Umbilical cord (tissue), 2 donors: Measurements from ENCODE around the gene TMCC1. TPM values are rescaled to one million over a fixed set of nuclear protein-coding genes. Genes with fewer than 3 reads are reported as not detected.
"Not testable (repeated sequence)": the region's sequence is repeated elsewhere in the genome, so short reads cannot be mapped to it uniquely, and the experiment has no call there.

ENCODE experiments used
- DNase-seq: peaks from one replicate; pipeline ENCODE4 v3.0.0-alpha.2; 2015; ENCODE audit warnings: low spot score
- total RNA-seq: library from RNA; depleted of rRNA; stranded (reverse); fragments of >200 nt; gene quantifications from one replicate; pipeline ENCODE4 v1.2.3, GENCODE V29; 2014; ENCODE audit warnings: low replicate concordance; ENCODE audit not compliant: insufficient read depth

The TMCC1 gene
- total RNA-seq, 1 donor from 2014 or later = 45.3 TPM

- DNase-seq = peak; percentile 80
Measured at GRCh38 chr3:129892857-129893580, 492 bp downstream of the TMCC1 start.

DNA sequence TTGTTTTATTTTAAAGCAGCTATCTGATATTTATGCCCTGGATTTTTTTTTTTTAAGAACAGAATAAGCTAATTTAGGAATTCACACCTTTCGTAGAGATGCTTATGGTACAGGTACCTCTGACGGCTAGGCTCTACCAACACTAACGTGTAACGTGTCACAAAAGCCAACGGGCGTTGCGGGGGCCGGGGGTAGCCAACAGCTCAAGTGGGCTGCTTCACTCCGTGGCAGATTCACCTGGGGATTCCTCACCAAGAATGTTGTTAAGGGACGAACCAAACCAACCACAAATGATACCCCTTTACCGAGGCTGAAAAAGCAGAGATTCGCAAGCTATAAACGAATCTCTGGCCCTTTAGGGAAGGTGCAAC, 1.0 kb downstream of the TMCC1 start:
- DNase-seq = no peak

DNA sequence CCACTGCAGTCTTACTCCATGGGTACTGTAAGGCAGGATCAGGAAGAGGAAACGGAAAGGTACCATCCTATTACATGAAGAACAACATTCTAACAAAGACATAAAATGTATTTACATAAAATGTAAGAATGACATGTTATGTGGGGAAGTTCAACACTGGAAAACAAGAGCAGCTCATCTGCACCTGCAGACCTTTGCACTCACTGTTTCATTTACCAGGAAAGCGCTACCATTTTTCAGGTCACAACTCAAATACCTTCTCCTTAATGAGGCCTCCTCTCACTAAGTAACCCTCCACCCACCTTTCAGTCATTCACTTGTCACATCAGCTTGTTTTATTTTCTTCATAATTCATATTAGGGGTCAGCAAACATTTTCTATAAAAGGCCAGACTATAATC, 2.6 kb downstream of the TMCC1 start:
- no peak for DNase-seq

DNA sequence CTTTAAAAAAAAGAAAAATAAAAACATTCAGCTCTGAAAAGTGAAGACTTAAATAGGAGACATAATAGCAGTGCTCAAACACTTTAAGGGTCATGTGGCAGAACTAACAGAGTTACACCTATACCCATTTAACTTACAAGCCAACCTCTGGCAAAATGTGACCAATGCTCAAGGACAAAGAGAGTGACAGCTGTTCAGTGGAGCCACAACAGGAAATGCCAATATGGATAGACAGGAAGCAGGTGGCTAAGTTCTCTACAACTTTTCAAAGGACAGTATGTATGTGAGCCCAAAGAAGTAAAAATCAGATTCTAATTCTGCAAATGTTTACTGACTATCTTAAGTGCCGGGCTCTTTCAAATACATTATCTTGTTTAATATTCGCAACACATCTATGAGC, 3.4 kb downstream of the TMCC1 start:
- DNase-seq = no peak

DNA sequence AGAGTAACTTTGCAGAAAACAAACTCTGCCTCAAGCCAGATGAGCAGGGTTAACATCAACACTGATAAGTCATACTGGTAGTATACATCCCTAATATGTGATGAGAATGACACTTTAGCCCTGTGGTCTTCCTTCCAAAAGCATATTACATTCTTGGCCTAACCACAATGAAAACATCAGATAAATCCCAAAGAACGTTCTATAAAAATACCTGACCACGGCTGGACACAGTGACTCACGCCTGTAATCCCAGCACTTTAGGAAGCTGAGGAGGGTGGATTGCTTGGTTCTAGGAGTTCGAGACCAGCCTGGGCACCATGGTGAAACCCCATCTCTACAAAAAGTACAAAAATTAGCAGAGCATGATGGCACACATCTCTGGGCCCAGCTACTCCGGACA, 4.7 kb downstream of the TMCC1 start:
- DNase-seq = peak; percentile 16

DNA sequence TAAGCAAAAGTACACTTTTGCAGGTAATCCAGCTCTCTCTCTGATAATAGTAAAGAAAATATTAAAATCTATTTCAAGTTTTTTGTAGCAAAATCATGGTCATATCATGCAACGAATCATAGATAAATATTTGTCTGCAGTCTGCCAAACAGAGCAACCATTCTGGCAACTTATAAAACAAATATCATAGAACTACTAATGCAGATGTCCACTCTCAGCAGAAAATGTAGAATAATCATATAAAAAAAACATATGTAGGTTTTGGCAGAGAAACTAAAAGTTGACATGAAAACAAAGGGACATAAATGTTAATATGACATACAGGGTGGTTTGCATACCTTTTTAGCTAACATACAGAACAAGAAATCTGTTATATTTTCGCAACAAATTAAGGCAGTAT, 12.2 kb downstream of the TMCC1 start:
- no peak for DNase-seq

- peak; percentile 29 for DNase-seq
Measured at GRCh38 chr3:129878355-129878754, 15.2 kb downstream of the TMCC1 start.

DNA sequence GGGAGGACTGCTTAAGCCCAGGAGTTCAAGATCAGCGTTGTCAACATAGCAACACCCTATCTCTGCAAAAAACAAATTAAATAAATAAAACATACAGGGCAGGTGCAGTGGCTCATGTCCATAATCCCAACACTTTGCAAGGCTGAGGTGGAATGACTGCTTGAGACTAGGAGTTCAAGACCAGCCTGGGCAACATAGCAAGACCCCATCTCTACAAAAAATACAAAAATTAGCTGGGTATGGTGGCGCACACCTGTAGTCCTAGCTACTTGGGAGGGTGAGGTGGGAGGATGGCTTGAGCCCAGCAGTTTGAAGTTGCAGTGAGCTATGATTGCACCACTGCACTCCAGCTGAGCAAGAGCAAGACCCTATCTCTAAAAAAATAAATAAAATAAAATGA, 19.0 kb downstream of the TMCC1 start:
- DNase-seq = not testable (repeated sequence)

- no peak for DNase-seq
Measured at GRCh38 chr3:129868912-129869311, 24.6 kb downstream of the TMCC1 start.

DNA sequence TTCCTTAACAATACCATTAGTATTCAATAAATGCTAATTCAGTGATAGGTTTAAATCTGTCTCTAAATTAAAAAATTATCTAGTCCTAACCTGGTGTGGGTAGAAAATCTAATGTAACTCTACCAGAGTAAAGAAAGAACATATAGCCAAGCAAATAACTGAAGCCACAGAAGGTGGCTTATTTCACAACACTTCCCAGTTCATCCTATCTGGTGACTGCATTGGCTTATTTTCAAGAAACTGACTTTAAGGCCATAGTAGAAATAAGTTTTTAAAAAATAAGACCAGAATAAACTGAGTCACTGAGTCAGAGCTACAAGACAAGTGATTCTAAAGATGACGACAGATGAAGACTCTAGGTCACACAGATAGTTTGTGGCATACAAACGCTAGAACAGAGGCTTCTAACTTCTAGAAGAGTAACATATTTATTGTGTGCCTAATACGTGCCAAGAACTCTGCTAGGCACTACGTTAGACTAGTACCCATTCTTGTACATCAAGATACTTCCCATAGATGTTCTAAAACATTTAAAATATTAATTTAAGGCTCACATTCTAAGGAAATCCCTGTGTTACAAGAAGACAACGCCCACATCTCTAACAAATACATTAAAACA, 25.9 kb downstream of the TMCC1 start:
- no peak for DNase-seq

DNA sequence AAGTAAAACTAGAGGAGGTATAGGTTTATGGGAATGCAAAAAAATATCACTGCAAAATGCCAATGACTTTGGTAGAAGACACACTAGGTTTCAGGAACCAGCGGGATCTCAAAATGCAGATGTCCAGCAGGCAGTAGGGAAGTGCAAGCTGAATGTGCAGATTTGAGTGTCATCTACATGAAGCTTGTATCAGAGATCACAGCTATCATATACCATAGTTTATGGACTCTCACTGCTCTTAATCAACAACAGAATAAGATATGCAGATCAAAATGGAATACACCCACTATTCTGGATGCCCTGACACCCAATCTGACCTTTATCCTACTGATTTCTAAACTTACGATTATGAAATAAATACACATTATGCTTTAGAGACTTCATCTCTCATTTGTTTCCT, 27.7 kb downstream of the TMCC1 start:
- no peak for DNase-seq

- DNase-seq = no peak
Measured at GRCh38 chr3:129864519-129864918, 29.0 kb downstream of the TMCC1 start.

DNA sequence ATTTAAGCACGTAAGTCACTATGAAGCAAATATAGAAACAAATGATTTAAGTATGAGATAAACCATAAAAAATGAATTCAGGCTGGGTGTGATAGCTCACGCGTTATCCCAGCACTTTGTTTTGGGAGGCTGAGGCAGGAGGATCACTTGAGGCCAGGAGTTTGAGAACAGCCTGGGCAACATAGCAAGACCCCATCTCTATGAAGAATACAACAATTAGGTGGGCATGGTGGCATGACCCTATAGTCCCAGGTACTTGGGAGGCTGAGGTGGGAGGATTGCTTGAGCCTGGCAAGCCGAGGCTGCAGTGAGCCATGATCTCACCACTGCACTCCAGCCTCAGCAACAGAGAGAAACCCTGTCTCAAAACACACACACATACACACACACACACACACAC, 34.2 kb downstream of the TMCC1 start:
- no peak for DNase-seq

GRCh38 chr3:129857899-129858298, 35.6 kb downstream of the TMCC1 start:
- DNase-seq = no peak

- DNase-seq = not testable (repeated sequence)
Measured at GRCh38 chr3:129856790-129857189, 36.7 kb downstream of the TMCC1 start.

DNA sequence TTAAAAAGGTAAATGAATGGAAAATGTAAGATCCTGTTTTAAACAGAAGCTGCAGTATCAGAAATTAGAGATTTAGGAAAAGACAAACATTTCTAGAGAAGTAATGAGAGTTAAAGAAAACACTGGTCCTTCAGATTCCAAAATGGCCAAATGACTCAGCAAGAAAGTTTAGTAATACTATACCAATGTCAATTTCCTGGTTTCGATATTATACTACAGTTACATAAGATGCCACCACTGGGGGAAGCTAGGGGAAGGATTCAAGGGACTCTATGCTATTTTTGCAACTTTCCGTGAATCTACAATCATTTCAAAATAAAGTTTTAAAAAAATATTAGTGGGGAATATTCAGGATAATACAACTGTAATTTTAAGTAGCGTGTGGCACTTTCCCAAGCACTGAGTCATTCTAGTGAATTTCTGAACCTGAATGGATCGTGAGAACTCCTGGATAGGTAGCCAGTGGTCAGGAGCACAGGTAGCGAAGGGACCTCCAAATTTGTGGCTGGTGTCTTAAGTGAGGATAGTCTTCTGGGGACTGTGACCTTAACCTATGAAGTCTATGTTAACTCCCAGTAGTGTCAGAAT, 37.6 kb downstream of the TMCC1 start:
- no peak for DNase-seq

- no peak for DNase-seq
Measured at GRCh38 chr3:129855170-129855831, 38.2 kb downstream of the TMCC1 start.

DNA sequence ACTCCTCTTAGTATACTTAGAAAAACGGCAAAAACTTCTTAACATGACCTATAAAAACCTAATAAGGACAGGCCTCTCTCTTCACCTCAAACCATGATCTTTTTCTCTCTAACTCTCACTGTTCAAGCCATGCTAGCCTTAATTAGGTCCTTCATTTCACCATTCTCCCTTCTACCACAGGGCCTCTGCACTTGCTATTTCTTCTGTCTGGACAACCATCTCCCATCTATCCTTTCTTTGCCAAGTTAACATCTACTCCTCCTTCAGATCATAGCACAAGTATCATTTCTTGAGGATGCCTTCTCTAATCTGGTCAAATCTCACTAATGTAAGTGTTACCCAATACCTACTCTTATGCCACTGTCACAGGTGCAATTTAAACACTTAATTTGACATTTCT, 39.1 kb downstream of the TMCC1 start:
- no peak for DNase-seq

DNA sequence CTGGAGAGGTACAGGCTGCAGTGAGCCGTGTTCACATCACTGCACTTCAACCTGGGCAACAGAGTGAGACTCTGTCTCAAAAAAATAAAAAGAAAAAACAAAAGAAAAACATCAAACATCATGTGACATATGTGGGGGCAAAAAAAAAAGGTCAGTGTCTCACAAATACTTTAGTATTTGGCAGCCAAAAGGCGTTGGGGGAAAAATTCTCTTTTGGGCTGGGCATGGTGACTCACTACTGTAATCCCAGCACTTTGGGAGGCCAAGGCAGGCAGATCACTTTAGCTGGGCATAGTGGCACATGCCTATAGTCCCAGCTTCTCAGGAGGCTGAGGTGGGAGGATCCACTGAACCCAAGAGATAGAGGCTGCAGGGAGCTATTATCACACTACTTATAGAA, 47.6 kb downstream of the TMCC1 start:
- DNase-seq = no peak

GRCh38 chr3:129840707-129841360, 52.7 kb downstream of the TMCC1 start:
- DNase-seq = no peak

DNA sequence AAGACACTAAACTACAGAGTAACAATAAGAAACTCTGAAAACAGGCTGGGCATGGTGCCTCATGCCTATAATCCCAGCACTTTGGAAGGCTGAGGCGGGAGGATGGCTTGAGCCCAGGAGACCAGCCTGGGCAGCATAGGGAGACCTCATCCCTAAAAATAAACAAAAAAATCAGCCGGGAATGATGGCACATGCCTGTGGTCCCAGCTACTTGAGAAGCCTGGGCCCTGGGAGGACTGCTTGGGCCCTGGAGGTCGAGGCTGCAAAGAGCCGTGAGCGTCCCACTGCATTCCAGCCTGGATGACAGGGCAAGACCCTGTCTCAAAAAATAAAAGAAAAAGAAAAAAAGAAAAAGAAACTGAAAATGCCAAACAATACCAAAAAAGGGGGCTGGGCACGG, 55.4 kb downstream of the TMCC1 start:
- no peak for DNase-seq

- DNase-seq = no peak
Measured at GRCh38 chr3:129837065-129837642, 56.4 kb downstream of the TMCC1 start.
